Type B pancreatic cell (in vitro differentiated cells): Measurements from ENCODE around the gene APELA. TPM values are rescaled to one million over a fixed set of nuclear protein-coding genes. Genes with fewer than 3 reads are reported as not detected.
"Not testable (repeated sequence)": the region's sequence is repeated elsewhere in the genome, so short reads cannot be mapped to it uniquely, and the experiment has no call there.

Experiments
- DNase-seq: peaks from one replicate; pipeline ENCODE4 v3.0.0; 2021; ENCODE audit warnings: mixed read lengths; ENCODE audit not compliant: unreplicated experiment; ENCODE audit errors: extremely low spot score
- H3K27ac Mint-ChIP-seq: 2 replicates; pipeline ENCODE4 v1.8.0; 2021; ENCODE audit warnings: mild to moderate bottlenecking, mixed read lengths
- H3K27me3 Mint-ChIP-seq: 2 replicates; pipeline ENCODE4 v1.8.0; 2021; ENCODE audit warnings: mixed read lengths
- H3K36me3 Mint-ChIP-seq: 2 replicates; pipeline ENCODE4 v1.8.0; 2021; ENCODE audit warnings: mixed read lengths
- H3K4me1 Mint-ChIP-seq: one replicate; pipeline ENCODE4 v1.8.0; 2021; ENCODE audit warnings: mixed read lengths; ENCODE audit not compliant: unreplicated experiment
- H3K4me3 Mint-ChIP-seq: 2 replicates; pipeline ENCODE4 v1.8.0; 2021; ENCODE audit warnings: mild to moderate bottlenecking, mixed read lengths
- H3K9me3 Mint-ChIP-seq: 2 replicates; pipeline ENCODE4 v1.8.0; 2021; ENCODE audit warnings: mixed read lengths
- CTCF ChIP-seq: fragments of 200-600 bp; sonication (generic); conservative IDR thresholded peaks from 2 replicates; pipeline ENCODE4 v1.5.0; 2021; ENCODE audit warnings: antibody characterized with exemption, mild to moderate bottlenecking
- total RNA-seq: library from RNA; stranded (reverse); gene quantifications from 2 replicates; pipeline ENCODE4 v1.2.1, GENCODE V29; 2021; ENCODE audit warnings: low replicate concordance

APELA gene
- total RNA-seq, 1 donor from 2014 or later: 0.68 TPM

- H3K27ac Mint-ChIP-seq: no peak overlapping the region
- no peak for DNase-seq
- peaks cover 11% of the 10 kb centered on the region for H3K9me3 Mint-ChIP-seq
- no peaks in the 10 kb centered on the region for H3K4me1 Mint-ChIP-seq
- TF ChIP-seq CTCF: no peak
- no peak overlapping the region for H3K4me3 Mint-ChIP-seq
- H3K36me3 Mint-ChIP-seq: no peaks in the 10 kb centered on the region
- H3K27me3 Mint-ChIP-seq: no peaks in the 10 kb centered on the region
Measured at GRCh38 chr4:164924670-164925238, 47.8 kb downstream of the APELA start.

- Mint-ChIP-seq H3K9me3 (peaks cover 7% of the 10 kb centered on the region), H3K36me3 (no peaks in the 10 kb centered on the region), H3K27ac (no peak overlapping the region), H3K4me3 (no peak overlapping the region), H3K4me1 (no peaks in the 10 kb centered on the region), H3K27me3 (no peaks in the 10 kb centered on the region)
- no peak for TF ChIP-seq CTCF
- no peak for DNase-seq
Measured at GRCh38 chr4:164926301-164926700, 49.3 kb downstream of the APELA start.

DNA sequence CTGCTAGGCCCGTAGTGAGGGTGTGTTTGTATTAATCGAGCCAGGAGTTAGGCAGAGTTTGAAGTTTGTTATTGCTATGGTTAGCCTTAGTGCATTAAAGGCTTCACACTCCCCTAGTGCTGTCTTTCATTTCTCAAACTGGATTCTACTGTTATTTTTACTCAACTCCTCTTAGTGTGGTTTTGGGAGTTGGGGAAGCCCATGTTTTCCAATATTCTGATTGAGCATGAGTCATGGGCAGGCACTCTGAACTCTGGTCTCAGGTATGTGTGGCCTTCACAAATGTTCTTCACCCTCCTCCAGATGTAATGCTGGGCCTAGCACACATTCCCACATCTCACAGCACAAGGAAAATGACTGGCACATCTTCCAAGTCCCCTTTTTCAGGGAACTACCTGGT, 50.1 kb downstream of the APELA start:
- H3K27ac Mint-ChIP-seq, H3K4me3 Mint-ChIP-seq, H3K36me3 Mint-ChIP-seq, H3K27me3 Mint-ChIP-seq, DNase-seq, H3K9me3 Mint-ChIP-seq, H3K4me1 Mint-ChIP-seq: not testable (repeated sequence)

DNA sequence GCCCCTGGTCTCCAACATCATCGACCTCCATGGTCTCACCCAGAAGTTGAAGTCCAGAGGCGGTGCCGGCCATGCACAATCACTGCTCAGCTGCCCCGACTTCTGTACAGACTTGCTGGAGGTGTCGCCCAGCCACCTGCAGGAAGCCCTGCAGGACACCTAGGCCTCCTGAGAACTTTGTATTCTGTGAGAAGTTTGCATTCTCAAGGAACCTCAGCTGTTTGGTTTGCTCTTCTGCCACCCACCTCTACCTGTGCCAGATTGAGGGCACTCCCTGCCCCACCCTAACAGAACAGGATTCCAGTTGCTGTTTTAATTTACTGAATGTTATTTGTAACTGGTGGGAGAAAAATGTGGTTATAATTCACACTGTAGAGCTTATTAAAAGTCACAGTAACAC, 53.7 kb downstream of the APELA start:
- Mint-ChIP-seq H3K36me3 (no peaks in the 10 kb centered on the region), H3K4me3 (no peak overlapping the region), H3K27me3 (no peaks in the 10 kb centered on the region), H3K9me3 (peaks cover 7% of the 10 kb centered on the region), H3K4me1 (no peaks in the 10 kb centered on the region), H3K27ac (no peak overlapping the region)
- DNase-seq: no peak
- TF ChIP-seq CTCF: no peak

DNA sequence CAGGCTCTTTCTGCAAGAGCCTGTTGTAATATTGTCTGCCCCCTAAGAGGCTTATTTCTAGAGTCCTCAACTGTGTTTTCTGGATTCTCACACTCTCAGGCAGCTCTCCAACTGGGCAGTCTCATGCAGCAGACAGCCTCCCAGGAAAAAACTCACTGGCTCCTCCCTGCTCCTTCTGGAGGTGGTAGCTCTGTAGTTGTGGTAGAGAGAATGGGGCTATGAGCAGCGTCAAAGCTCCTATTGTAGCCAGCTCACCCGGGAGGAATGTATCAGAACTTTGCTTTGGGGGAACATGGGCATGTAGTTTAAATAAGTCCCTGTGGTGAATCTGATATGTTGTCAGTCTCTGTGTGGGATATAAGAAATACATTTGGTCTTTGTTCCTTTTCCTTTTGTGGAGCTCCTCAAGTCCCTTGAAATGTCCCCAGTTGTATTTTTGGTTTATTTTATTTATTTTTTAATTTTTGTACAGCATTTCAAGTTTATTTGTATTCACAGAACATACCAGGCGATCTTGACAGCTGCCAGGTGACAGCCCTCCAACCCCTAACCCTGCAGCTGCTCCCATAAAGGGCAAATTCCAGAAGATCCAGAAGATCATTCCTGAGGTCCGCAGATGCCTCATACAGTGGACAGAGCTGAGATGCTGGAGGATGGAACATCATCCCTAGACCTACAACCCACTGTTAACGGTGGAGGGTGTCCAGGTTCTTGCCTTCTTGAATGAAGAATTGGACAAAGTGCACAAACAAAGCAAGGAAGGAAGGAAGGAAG, 54.8 kb downstream of the APELA start:
- H3K27ac Mint-ChIP-seq: no peak overlapping the region
- no peaks in the 10 kb centered on the region for H3K36me3 Mint-ChIP-seq
- no peaks in the 10 kb centered on the region for H3K27me3 Mint-ChIP-seq
- H3K9me3 Mint-ChIP-seq: peaks cover 7% of the 10 kb centered on the region
- no peaks in the 10 kb centered on the region for H3K4me1 Mint-ChIP-seq
- no peak for DNase-seq
- no peak overlapping the region for H3K4me3 Mint-ChIP-seq
- TF ChIP-seq CTCF: no peak

DNA sequence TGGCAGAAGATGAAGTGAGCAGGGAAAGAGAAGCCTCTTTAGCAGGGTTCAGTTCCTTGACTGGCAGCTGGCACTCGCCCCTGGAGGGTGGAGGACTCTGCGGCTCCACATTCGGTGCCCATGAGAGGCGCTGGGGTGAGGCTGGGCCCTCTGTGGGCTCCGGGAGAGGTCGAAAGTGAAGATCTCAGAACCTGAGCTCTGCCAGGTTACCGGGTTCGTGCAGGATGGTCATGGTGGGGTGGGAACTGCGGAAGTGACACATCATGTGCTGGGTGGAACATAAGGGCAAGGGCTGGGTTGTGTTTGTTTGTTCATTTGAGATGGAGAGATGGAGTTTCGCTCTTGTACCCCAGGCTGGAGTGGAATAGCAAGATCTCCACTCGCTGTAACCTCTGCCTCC, 56.3 kb downstream of the APELA start:
- no peak overlapping the region for H3K4me3 Mint-ChIP-seq
- DNase-seq: no peak
- H3K27ac Mint-ChIP-seq: no peak overlapping the region
- no peaks in the 10 kb centered on the region for H3K27me3 Mint-ChIP-seq
- H3K4me1 Mint-ChIP-seq: no peaks in the 10 kb centered on the region
- no peak for TF ChIP-seq CTCF
- peaks cover 7% of the 10 kb centered on the region for H3K9me3 Mint-ChIP-seq
- no peaks in the 10 kb centered on the region for H3K36me3 Mint-ChIP-seq
